Measurements from ENCODE around the gene C5orf24.
A peak's percentile ranks its signal among the peaks of the same experiment; 100 is the strongest.

The C5orf24 gene

DNA sequence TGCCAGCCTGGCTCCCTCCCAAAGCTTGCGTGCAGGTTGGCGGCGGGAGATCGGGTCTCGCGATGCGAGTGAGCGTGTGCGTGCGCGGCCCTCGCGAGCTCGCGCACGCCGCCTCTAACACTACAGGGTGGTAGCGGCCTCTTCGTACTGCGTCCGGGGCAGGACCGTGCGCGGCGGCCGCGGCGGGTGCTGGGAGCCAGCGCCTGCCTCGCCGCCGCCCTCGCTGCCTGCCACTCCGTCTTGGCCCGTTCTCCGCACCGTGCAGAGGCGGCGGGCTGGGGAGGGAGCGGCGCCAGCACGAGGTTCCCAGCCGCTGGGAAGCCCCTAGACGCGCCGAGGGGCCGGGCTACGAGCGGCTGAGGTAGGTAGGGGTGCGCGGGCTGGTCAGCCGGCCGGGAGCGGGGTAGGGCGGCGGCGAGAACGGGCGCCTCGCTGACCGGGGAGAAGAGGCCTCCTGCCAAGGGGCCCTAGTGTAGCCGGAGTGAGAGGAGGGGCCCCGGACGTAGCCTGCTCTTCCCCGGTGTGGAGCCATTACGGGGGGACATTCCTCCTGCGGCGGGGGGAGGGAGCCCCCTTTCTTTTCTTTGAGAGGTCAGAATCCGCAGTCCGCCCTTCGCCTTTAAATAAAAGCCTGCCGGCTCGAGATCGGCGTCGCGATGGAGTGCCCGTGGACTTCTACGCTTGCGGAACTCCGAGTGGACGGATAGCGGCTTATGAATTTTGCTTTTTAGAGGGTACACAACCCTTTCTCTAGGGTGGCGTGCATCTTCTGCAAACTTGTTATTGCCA lies at the start of gene C5orf24:
TSS of gene C5orf24 (plus strand) at position 117 of the 789 bp plus-strand sequence. CDS start 8,933 bp downstream, outside the sequence.
- Histone ChIP-seq H3K27ac (ENCODE audit: low read length) (peak within 1 kb of the TSS; percentile 75), H3K9me3 (ENCODE audit: insufficient read depth, low read length, severe bottlenecking) (no peaks in the 10 kb centered on the region), H3K9ac (ENCODE audit: low read depth, low read length) (peak within 1 kb of the TSS; percentile 94), H3K4me3 (ENCODE audit: low read depth in 1 of 2, low read length in 2 of 2) (peak within 1 kb of the TSS; percentile 86 to 95), H2AFZ (ENCODE audit: low read depth, low read length) (peak within 1 kb of the TSS; percentile 79), H3K36me3 (ENCODE audit: insufficient read depth, low read length) (peaks cover 31% of the 10 kb centered on the region), H3K4me2 (ENCODE audit: insufficient read depth, low read length) (peak within 1 kb of the TSS; percentile 74), H3K27me3 (ENCODE audit: insufficient read depth, low read length, poor library complexity) (no peaks in the 10 kb centered on the region), H3K79me2 (ENCODE audit: insufficient read depth, low read length) (peaks cover 57% of the 10 kb centered on the region), H3K4me1 (ENCODE audit: insufficient read depth, low read length) (peaks cover 37% of the 10 kb centered on the region), H4K20me1 (ENCODE audit: insufficient read depth, low read length) (no peaks in the 10 kb centered on the region)
- DNase-seq, result peak; percentile 95
- ATAC-seq (ENCODE audit: insufficient read depth, low read depth), result peak; percentile 90
- no peak for TF ChIP-seq CTCF (IDR thresholded peaks at IDR 0.05; ENCODE audit: borderline replicate concordance, extremely low read depth, low read length, poor library complexity, severe bottlenecking)
- TF ChIP-seq EZH2 (IDR thresholded peaks at IDR 0.05; ENCODE audit: borderline replicate concordance, low read depth, low read length, severe bottlenecking), result no peak

DNA sequence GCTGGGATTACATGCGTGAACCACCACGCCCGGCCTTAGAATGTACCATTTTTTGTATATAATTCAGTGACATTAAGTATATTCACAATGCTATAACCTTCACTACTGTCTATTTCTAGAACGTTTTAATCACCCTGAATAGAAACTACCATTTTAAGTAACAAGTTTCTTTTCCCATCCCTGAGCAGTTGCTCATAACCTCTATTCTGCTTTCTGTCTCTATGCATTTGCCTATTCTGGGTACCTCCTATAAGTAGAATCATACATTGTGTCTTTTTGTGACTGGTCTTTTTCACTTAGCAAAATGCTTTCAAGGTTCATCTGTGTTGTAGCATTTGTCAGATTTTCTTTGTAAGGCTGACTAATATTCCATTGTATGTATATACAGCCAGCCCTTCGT lies 47.3 kb upstream of the C5orf24 start:
- Histone ChIP-seq H3K27ac (ENCODE audit: low read length) (no peak overlapping the region), H3K4me2 (ENCODE audit: insufficient read depth, low read length) (no peak overlapping the region), H3K4me3 (ENCODE audit: low read depth in 1 of 2, low read length in 2 of 2) (no peak overlapping the region), H3K9me3 (ENCODE audit: insufficient read depth, low read length, severe bottlenecking) (no peaks in the 10 kb centered on the region), H3K36me3 (ENCODE audit: insufficient read depth, low read length) (peaks cover 96% of the 10 kb centered on the region), H3K27me3 (ENCODE audit: insufficient read depth, low read length, poor library complexity) (no peaks in the 10 kb centered on the region), H4K20me1 (ENCODE audit: insufficient read depth, low read length) (no peaks in the 10 kb centered on the region), H3K79me2 (ENCODE audit: insufficient read depth, low read length) (0 out of 2 replicates have a peak, but pooled peaks cover under 1% of the 10 kb centered on the region), H3K4me1 (ENCODE audit: insufficient read depth, low read length) (no peaks in the 10 kb centered on the region), H2AFZ (ENCODE audit: low read depth, low read length) (no peak overlapping the region), H3K9ac (ENCODE audit: low read depth, low read length) (no peak overlapping the region)
- TF ChIP-seq CTCF (IDR thresholded peaks at IDR 0.05; ENCODE audit: borderline replicate concordance, extremely low read depth, low read length, poor library complexity, severe bottlenecking) (no peak), EZH2 (IDR thresholded peaks at IDR 0.05; ENCODE audit: borderline replicate concordance, low read depth, low read length, severe bottlenecking) (no peak)
- DNase-seq, result no peak
- no peak for ATAC-seq (ENCODE audit: insufficient read depth, low read depth)

GRCh38 chr5:134803821-134804220 lies 41.9 kb upstream of the C5orf24 start:
- no peak for DNase-seq
- Histone ChIP-seq H4K20me1 (ENCODE audit: insufficient read depth, low read length) (no peaks in the 10 kb centered on the region), H2AFZ (ENCODE audit: low read depth, low read length) (no peak overlapping the region), H3K79me2 (ENCODE audit: insufficient read depth, low read length) (peaks cover 8% of the 10 kb centered on the region), H3K27me3 (ENCODE audit: insufficient read depth, low read length, poor library complexity) (no peaks in the 10 kb centered on the region), H3K36me3 (ENCODE audit: insufficient read depth, low read length) (peaks cover 82% of the 10 kb centered on the region), H3K27ac (ENCODE audit: low read length) (no peak overlapping the region), H3K4me1 (ENCODE audit: insufficient read depth, low read length) (no peaks in the 10 kb centered on the region), H3K9me3 (ENCODE audit: insufficient read depth, low read length, severe bottlenecking) (no peaks in the 10 kb centered on the region), H3K9ac (ENCODE audit: low read depth, low read length) (no peak overlapping the region), H3K4me2 (ENCODE audit: insufficient read depth, low read length) (no peak overlapping the region), H3K4me3 (ENCODE audit: low read depth in 1 of 2, low read length in 2 of 2) (no peak overlapping the region)
- ATAC-seq (ENCODE audit: insufficient read depth, low read depth), result no peak
- TF ChIP-seq EZH2 (IDR thresholded peaks at IDR 0.05; ENCODE audit: borderline replicate concordance, low read depth, low read length, severe bottlenecking) (no peak), CTCF (IDR thresholded peaks at IDR 0.05; ENCODE audit: borderline replicate concordance, extremely low read depth, low read length, poor library complexity, severe bottlenecking) (no peak)
